Jurkat, Clone E6-1 (cell line): ENCODE measurements around the gene ACP1.
"Not testable (repeated sequence)": the region's sequence is repeated elsewhere in the genome, so short reads cannot be mapped to it uniquely, and the experiment has no call there.

Experiments
- DNase-seq: peaks from one replicate; pipeline ENCODE4 v3.0.0-alpha.2; 2011; ENCODE audit warnings: low read depth, low spot score
- H3K4me3 ChIP-seq: 2 replicates; pipeline ENCODE4 v1.5.1; 2011; ENCODE audit warnings: mild to moderate bottlenecking, low read length, control low read depth, moderate library complexity

Gene ACP1

GRCh38 chr2:290090-290722, 25.5 kb downstream of the ACP1 start:
- DNase-seq, result no peak
- no peak overlapping the region for H3K4me3 ChIP-seq

DNA sequence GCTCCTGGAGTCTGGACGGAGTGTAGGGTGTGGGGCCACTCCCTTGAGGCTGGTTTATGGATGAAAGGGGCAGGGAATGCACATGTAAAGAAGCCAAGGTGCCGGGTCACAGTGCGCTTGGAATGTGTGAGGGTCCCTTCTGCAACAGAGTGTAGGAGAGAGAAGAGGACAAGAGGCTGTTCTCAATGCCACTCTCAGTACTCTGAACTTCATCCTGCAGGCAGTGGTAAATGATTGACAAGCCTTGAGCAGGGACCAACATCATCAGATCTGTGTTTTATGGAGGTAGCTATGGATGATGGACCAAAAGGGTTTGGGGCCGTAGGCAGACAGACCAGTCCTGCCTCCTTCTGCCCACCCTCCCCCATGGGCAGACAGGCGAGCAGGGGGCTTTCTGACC, 30.3 kb downstream of the ACP1 start:
- no peak for DNase-seq
- no peak overlapping the region for H3K4me3 ChIP-seq

DNA sequence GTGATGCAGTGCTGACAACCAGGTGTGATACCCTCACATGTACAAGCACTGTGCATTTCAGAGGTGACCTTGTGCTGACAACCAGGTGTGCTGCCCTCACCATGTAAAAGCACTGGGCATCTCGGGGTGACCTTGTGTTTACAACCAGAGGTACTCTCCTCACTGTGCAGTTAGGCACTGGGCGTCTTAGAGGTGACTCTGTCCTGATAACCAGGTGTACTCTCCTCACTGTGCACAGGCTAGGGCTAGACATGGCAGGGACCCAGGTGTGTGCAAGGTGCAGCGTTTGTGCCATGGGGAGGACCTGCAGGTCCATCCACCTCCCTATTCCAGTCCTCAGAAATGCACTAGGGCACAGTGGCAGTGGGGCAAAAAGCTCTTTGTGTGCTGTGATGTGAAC, 31.6 kb downstream of the ACP1 start:
- no peak for DNase-seq

DNA sequence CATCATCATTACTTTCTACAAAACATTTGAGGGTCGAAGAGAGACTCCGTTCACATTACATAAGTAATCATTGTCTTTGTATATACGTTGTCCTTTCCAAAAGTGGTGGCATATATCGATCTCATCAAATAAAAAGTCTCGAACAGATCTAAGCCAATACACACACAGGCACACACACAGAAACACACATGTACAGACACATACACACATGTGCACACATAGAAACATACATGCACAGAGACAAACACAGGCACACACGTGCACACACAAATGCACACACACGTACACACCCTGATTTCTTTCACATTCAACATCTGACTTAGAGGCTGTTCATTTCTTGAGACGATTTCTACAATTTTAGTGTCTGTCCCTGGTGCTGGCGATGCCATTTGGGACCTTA, 40.6 kb downstream of the ACP1 start:
- no peak overlapping the region for H3K4me3 ChIP-seq

More for the DNA sequence above, 31.6 kb downstream of the ACP1 start:
- no peak overlapping the region for H3K4me3 ChIP-seq

GRCh38 chr2:309148-309953, 44.6 kb downstream of the ACP1 start:
- H3K4me3 ChIP-seq, result no peak overlapping the region
- DNase-seq, result peak; percentile 65

More for the DNA sequence above, 40.6 kb downstream of the ACP1 start:
- DNase-seq, result no peak

DNA sequence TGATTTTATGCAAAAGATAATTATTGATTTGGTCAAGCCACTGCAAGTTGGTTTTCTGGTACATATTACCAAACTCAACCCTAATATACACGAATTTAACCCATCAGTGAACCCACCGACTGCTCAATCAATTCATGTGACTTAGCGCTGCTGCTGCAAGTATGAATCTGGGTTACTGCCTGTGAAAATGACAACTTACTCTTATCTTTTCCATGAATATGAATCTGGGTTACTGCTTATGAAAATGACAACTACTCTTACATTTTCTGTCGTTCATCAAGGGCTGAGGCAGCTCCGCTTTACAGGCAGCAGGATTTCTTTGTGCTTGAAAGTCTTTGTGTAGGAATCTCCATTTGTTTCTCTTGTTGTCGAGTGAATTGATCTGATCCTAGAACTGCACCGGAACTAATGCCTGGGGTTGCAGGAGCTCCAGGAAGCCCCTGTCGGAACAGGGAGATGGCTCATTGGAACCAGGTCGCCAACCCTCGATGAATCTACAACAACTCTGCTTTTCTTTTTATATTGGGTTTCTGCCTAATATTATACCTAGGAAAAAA, 45.3 kb downstream of the ACP1 start:
- DNase-seq, result no peak
- H3K4me3 ChIP-seq, result no peak overlapping the region

- no peak overlapping the region for H3K4me3 ChIP-seq
- no peak for DNase-seq
Observed at GRCh38 chr2:310994-311393, 46.2 kb downstream of the ACP1 start.

GRCh38 chr2:313991-314390, 49.2 kb downstream of the ACP1 start:
- H3K4me3 ChIP-seq, result no peak overlapping the region
- DNase-seq, result no peak

DNA sequence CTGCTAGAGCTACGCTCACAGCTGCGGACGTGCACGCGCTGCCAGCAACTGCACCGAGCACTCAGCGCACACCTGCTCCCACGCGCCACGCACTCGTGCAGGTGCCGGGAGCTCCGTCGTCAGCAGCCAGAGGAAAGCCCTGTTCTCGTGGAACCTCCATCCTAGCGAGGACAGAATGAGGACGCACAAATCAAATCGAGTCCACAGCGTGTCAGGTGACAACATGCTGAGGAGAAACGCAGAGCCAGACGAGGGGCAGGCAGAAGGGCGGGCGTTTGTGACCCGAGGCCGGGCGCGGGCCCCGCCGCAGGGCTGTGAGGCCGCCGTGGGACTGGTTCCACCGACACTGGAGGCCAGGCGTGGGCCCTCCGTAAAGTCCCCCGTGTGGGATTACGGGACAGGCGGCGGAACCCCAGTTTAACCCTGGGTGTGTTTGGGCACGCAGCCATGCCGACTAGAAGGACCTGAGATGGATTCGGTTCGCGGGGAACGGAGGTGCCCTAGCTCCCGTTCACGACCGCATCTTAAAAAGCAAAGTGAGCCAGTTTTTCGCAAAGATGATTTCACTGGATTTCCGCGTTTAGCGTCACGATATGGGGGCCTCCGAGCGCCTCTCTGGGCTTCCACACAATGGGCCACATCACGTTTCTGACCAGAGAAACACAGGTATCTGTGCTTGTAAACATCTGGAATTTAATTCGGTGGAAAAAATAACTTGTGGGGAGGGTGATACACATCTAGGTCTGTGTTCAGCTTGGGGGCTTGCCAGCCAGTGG, 50.0 kb downstream of the ACP1 start:
- no peak overlapping the region for H3K4me3 ChIP-seq
- DNase-seq, result no peak

GRCh38 chr2:315925-316324, 51.2 kb downstream of the ACP1 start:
- not testable (repeated sequence) for DNase-seq, H3K4me3 ChIP-seq

GRCh38 chr2:316381-316780, 51.6 kb downstream of the ACP1 start:
- no peak overlapping the region for H3K4me3 ChIP-seq
- DNase-seq, result no peak

GRCh38 chr2:317501-318424, 53.0 kb downstream of the ACP1 start:
- no peak overlapping the region for H3K4me3 ChIP-seq
- no peak for DNase-seq

- no peak for DNase-seq
- H3K4me3 ChIP-seq, result no peak overlapping the region
Observed at GRCh38 chr2:319059-319600, 54.4 kb downstream of the ACP1 start.

DNA sequence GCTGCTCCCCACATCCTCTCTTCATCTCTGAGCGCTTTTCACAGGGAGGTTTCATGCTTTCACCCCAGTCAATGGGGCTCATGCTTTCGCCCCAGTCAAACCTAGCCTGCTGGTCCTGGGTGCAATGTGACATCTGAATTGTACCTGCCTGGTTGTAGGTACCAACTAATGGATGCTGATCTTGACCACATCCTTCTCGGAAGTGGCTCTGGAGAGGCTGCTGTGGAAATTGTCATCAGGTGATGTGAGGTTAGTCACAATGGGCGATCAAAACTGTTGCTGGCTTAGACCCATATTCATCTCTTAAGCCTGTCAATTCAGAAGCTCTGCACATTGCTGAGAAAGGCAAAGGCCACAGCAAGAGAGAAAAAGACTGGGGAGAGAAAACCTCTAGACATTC, 55.8 kb downstream of the ACP1 start:
- peak; percentile 48 for DNase-seq
- H3K4me3 ChIP-seq, result no peak overlapping the region

DNA sequence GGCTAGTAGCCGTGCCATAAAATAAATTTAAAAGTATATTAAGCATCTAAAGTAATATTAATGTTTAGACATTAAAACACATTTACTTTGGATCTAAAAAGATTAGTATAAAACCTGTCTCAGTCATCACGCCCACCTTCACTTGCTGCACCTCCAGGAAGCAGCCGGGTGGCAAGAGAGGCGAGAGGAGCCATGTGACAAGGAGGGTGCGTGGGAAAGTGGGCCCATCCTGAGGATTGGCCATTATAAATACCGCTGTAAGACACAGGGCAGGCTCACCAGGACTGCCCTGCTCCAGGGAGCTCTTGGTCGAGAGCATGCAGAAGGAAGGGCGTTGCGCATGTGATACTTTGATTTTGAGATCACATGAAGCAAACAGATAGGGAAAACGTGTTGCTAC, 57.6 kb downstream of the ACP1 start:
- H3K4me3 ChIP-seq, result no peak overlapping the region
- no peak for DNase-seq

- DNase-seq, result no peak
- H3K4me3 ChIP-seq, result no peak overlapping the region
Observed at GRCh38 chr2:323035-323434, 58.3 kb downstream of the ACP1 start.
